Activated naive CD8-positive, alpha-beta T cell treated with anti-CD3 and anti-CD28 coated beads, Interleukin-2, amount 10 ng/mL, durations not matched to agents 7 days and 5 days (primary cell): ENCODE measurements around the gene RPS24. TPM values are rescaled to one million over a fixed set of nuclear protein-coding genes. Genes with fewer than 3 reads are reported as not detected.
"Not testable (repeated sequence)": the region's sequence is repeated elsewhere in the genome, so short reads cannot be mapped to it uniquely, and the experiment has no call there.

Experiments
- ATAC-seq: fragments of 150-1000 bp; cut with Tn5 transposase; one replicate; pipeline ENCODE4 v1.10.0; 2021; ENCODE audit warnings: low read depth, moderate library complexity
- POLR2A ChIA-PET: fragments of 350-600 bp; sonication (Branson Sonifier 250); formaldehyde crosslinking; loops from one replicate; lab custom pipeline; 2021; ENCODE audit warnings: antibody characterized with exemption; lab: Charles Lee
- DNase-seq: peaks from one replicate; pipeline ENCODE4 v3.0.0; 2021
- H3K27ac Mint-ChIP-seq: one replicate; pipeline ENCODE4 v1.8.0; 2022; ENCODE audit warnings: mild to moderate bottlenecking, mixed read lengths
- H3K27me3 Mint-ChIP-seq: one replicate; pipeline ENCODE4 v1.8.0; 2022; ENCODE audit warnings: mild to moderate bottlenecking, moderate library complexity, mixed read lengths
- H3K36me3 Mint-ChIP-seq: one replicate; pipeline ENCODE4 v1.8.0; 2021; ENCODE audit warnings: mild to moderate bottlenecking, mixed read lengths
- H3K4me1 Mint-ChIP-seq: one replicate; pipeline ENCODE4 v1.8.0; 2021; ENCODE audit warnings: mixed read lengths
- H3K4me3 Mint-ChIP-seq: one replicate; pipeline ENCODE4 v1.8.0; 2022; ENCODE audit warnings: mild to moderate bottlenecking, moderate library complexity, mixed read lengths
- H3K9me3 Mint-ChIP-seq: one replicate; pipeline ENCODE4 v1.8.0; 2021; ENCODE audit warnings: mixed read lengths
- total RNA-seq, 2 experiments: library from RNA; stranded (reverse); gene quantifications; one replicate each; pipeline ENCODE4 v1.2.3, GENCODE V29; 2021

The RPS24 gene
- total RNA-seq: 1,000 to 10,000 TPM; 1,523 to 1,613 TPM

- Mint-ChIP-seq H3K9me3 (no peaks in the 10 kb centered on the region), H3K36me3 (peaks cover 39% of the 10 kb centered on the region), H3K27ac (peak within 1 kb of the TSS; percentile 86), H3K4me1 (peaks cover 35% of the 10 kb centered on the region), H3K4me3 (peak within 1 kb of the TSS; percentile 90), H3K27me3 (no peaks in the 10 kb centered on the region)
- ATAC-seq (peak; percentile 83), DNase-seq (peak; percentile 95)
- POLR2A ChIA-PET: interaction anchor here (0.6 to 1.1 kb wide), 4 partner anchors 8 to 1181 kb away, joined by 3 to 4 read pairs (median 3); no protein-coding TSS in a partner anchor
Observed at GRCh38 chr10:78033637-78034470, at the start of gene RPS24. Gene RPS24 (plus strand): TSS chr10:78033863. CDS start chr10:78033902, 39 bp downstream.

DNA sequence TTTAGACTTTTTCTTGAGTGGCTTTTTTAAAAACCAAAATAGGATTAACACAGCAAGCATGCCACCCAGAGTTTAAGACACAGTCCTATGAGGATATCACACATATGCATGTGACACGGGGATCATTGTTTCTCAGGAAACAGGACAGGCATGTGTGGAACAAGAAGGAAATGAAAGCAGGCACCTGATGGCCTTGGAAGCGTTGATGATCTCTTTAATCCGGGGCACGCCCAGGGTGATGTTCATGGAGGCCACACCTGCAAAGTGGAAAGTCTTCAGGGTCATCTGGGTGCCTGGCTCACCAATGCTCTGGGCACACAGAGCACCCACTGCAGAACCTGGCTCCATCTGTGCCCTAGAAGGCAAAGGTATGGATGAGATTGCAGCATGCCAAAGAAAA, 48.7 kb upstream of the RPS24 start:
- Mint-ChIP-seq H3K36me3 (peaks cover 12% of the 10 kb centered on the region), H3K4me3 (no peak overlapping the region), H3K27me3 (no peaks in the 10 kb centered on the region), H3K27ac (no peak overlapping the region), H3K4me1 (no peaks in the 10 kb centered on the region), H3K9me3 (no peaks in the 10 kb centered on the region)
- no peak for ATAC-seq
- POLR2A ChIA-PET: no interaction called here
- DNase-seq: no peak

DNA sequence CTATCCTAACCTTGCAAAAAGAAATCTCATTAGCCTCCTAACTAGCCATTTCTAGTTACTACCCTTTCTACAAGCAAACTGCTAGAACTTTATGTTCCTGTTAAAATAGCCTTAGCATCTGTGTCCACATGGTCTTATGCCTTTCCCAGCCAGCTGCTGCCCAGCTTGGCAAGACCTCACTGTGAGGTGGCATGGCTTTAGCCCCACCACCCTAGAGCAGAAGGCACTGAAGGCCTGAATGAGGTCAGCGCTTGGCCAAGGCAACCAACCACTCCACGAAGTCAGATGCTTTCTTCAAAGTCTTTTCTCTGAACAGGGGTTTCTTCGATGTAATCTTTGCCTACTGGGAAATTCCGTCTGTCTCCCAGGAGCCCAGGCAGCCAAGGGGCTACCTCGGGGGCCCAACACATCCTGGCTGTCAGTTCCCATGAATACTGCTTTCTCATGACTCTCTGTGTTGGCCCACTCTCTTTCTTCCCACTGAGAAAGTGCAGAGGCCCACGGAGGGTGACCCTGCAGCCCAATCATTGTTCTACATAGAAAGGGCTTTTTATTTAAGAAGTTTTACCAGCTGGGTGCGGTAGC, 45.9 kb upstream of the RPS24 start:
- no peaks in the 10 kb centered on the region for H3K4me1 Mint-ChIP-seq
- no peaks in the 10 kb centered on the region for H3K9me3 Mint-ChIP-seq
- POLR2A ChIA-PET: no interaction called here
- ATAC-seq (no peak), DNase-seq (no peak)
- H3K27ac Mint-ChIP-seq: no peak overlapping the region
- no peak overlapping the region for H3K4me3 Mint-ChIP-seq
- peaks cover 12% of the 10 kb centered on the region for H3K36me3 Mint-ChIP-seq
- H3K27me3 Mint-ChIP-seq: no peaks in the 10 kb centered on the region

- Mint-ChIP-seq H3K4me1 (no peaks in the 10 kb centered on the region), H3K27me3 (no peaks in the 10 kb centered on the region), H3K9me3 (no peaks in the 10 kb centered on the region), H3K27ac (no peak overlapping the region), H3K4me3 (no peak overlapping the region), H3K36me3 (peaks cover 19% of the 10 kb centered on the region)
- DNase-seq (no peak), ATAC-seq (no peak)
- POLR2A ChIA-PET: no interaction called here
Observed at GRCh38 chr10:77989081-77989724, 44.5 kb upstream of the RPS24 start.

- H3K4me3 Mint-ChIP-seq: no peak overlapping the region
- no peaks in the 10 kb centered on the region for H3K4me1 Mint-ChIP-seq
- no peaks in the 10 kb centered on the region for H3K27me3 Mint-ChIP-seq
- POLR2A ChIA-PET: no interaction called here
- no peak for DNase-seq
- H3K36me3 Mint-ChIP-seq: peaks cover 35% of the 10 kb centered on the region
- H3K9me3 Mint-ChIP-seq: peaks cover 1% of the 10 kb centered on the region
- H3K27ac Mint-ChIP-seq: no peak overlapping the region
- ATAC-seq: no peak
Observed at GRCh38 chr10:77993620-77994019, 40.0 kb upstream of the RPS24 start.

- H3K36me3 Mint-ChIP-seq: peaks cover 48% of the 10 kb centered on the region
- H3K4me1 Mint-ChIP-seq, H3K27ac Mint-ChIP-seq, DNase-seq, ATAC-seq, H3K27me3 Mint-ChIP-seq, H3K4me3 Mint-ChIP-seq, H3K9me3 Mint-ChIP-seq, POLR2A ChIA-PET: not testable (repeated sequence)
Observed at GRCh38 chr10:77998780-77999179, 34.9 kb upstream of the RPS24 start.

DNA sequence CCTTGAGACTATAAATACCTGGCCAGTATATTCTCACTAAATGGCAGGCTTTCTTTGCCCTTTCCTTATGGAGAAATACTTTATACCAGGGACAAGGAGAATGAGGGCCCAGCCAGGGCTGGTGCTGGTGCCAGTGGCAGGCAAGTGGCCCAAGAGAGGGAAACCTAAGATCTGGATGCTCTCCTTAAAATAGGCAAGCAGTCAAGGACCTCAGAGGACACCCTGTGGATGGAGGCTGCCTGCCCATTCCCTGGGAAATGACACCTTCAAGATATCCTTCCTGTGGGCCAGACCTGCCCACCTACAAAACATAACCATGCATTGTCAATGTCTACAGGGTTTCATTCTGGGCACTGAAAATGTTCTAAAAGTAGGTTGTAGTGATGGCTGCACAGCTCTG, 33.5 kb upstream of the RPS24 start:
- ATAC-seq (no peak), DNase-seq (no peak)
- no peaks in the 10 kb centered on the region for H3K4me1 Mint-ChIP-seq
- POLR2A ChIA-PET: no interaction called here
- H3K9me3 Mint-ChIP-seq: peaks cover 1% of the 10 kb centered on the region
- H3K4me3 Mint-ChIP-seq: no peak overlapping the region
- no peak overlapping the region for H3K27ac Mint-ChIP-seq
- no peaks in the 10 kb centered on the region for H3K27me3 Mint-ChIP-seq
- H3K36me3 Mint-ChIP-seq: peaks cover 46% of the 10 kb centered on the region

- Mint-ChIP-seq H3K4me3 (no peak overlapping the region), H3K9me3 (peaks cover 1% of the 10 kb centered on the region), H3K27me3 (no peaks in the 10 kb centered on the region), H3K27ac (no peak overlapping the region), H3K4me1 (no peaks in the 10 kb centered on the region), H3K36me3 (peaks cover 46% of the 10 kb centered on the region)
- POLR2A ChIA-PET: no interaction called here
- no peak for ATAC-seq
- DNase-seq: no peak
Observed at GRCh38 chr10:78000956-78001472, 32.6 kb upstream of the RPS24 start.

GRCh38 chr10:78002541-78003288, 30.9 kb upstream of the RPS24 start:
- no peak overlapping the region for H3K27ac Mint-ChIP-seq
- peaks cover 43% of the 10 kb centered on the region for H3K36me3 Mint-ChIP-seq
- ATAC-seq (no peak), DNase-seq (no peak)
- POLR2A ChIA-PET: no interaction called here
- H3K9me3 Mint-ChIP-seq: peaks cover 1% of the 10 kb centered on the region
- H3K4me3 Mint-ChIP-seq: no peak overlapping the region
- no peaks in the 10 kb centered on the region for H3K4me1 Mint-ChIP-seq
- H3K27me3 Mint-ChIP-seq: no peaks in the 10 kb centered on the region

DNA sequence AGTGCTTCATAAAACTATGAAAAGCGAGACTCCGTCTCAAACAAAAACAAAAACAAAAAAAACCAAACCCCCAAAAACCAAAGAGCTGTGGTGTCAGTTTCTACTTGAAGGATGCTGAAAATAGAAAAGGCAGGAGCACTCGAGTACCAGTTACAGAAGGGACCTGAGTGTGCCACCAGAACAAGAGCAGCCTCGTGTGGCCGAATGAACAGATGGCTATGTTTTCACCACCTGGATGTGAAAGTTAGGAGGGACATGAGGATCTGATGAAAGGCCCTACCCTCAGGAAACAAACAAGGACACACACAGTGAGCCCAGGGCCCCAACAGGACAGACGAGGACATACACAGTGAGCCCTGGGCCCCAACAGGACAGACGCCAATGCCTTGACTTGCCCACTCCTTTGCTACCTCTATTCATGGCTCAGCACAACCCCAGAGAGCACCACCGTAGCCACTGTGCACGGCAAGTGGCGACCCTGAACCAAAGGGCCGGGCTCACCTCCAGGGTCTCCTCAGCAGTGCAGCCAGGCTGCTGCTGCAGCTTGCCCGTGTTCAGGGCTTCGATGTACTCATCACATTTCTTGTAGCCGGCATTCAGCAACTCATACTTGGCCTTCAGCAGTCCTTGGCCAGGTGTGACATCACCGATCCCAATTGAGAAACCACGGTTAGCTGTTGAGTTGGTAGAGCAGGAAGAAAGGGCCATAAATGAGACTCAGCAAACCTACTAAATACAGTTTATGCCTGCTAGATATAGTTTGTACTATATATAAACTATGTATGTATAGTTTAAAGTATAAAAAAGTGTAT, 29.2 kb upstream of the RPS24 start:
- no peaks in the 10 kb centered on the region for H3K27me3 Mint-ChIP-seq
- peak overlapping the region; percentile 19 for H3K27ac Mint-ChIP-seq
- H3K4me1 Mint-ChIP-seq: no peaks in the 10 kb centered on the region
- peaks cover 41% of the 10 kb centered on the region for H3K36me3 Mint-ChIP-seq
- ATAC-seq (no peak), DNase-seq (no peak)
- POLR2A ChIA-PET: no interaction called here
- no peaks in the 10 kb centered on the region for H3K9me3 Mint-ChIP-seq
- no peak overlapping the region for H3K4me3 Mint-ChIP-seq

GRCh38 chr10:78007172-78007571, 26.5 kb upstream of the RPS24 start:
- ATAC-seq: no peak
- no peak overlapping the region for H3K4me3 Mint-ChIP-seq
- no peaks in the 10 kb centered on the region for H3K9me3 Mint-ChIP-seq
- DNase-seq: no peak
- POLR2A ChIA-PET: no interaction called here
- H3K27ac Mint-ChIP-seq: no peak overlapping the region
- no peaks in the 10 kb centered on the region for H3K4me1 Mint-ChIP-seq
- no peaks in the 10 kb centered on the region for H3K27me3 Mint-ChIP-seq
- H3K36me3 Mint-ChIP-seq: peaks cover 31% of the 10 kb centered on the region

- Mint-ChIP-seq H3K4me3 (no peak overlapping the region), H3K4me1 (no peaks in the 10 kb centered on the region), H3K36me3 (peaks cover 25% of the 10 kb centered on the region), H3K9me3 (no peaks in the 10 kb centered on the region), H3K27ac (no peak overlapping the region), H3K27me3 (no peaks in the 10 kb centered on the region)
- POLR2A ChIA-PET: interaction anchor here (0.6 kb wide), 1 partner anchor 18 kb away, joined by 3 read pairs; no protein-coding TSS in a partner anchor
- ATAC-seq (no peak), DNase-seq (no peak)
Observed at GRCh38 chr10:78009662-78010061, 24.0 kb upstream of the RPS24 start.
